ENCODE data around the gene LEMD3.

DNA sequence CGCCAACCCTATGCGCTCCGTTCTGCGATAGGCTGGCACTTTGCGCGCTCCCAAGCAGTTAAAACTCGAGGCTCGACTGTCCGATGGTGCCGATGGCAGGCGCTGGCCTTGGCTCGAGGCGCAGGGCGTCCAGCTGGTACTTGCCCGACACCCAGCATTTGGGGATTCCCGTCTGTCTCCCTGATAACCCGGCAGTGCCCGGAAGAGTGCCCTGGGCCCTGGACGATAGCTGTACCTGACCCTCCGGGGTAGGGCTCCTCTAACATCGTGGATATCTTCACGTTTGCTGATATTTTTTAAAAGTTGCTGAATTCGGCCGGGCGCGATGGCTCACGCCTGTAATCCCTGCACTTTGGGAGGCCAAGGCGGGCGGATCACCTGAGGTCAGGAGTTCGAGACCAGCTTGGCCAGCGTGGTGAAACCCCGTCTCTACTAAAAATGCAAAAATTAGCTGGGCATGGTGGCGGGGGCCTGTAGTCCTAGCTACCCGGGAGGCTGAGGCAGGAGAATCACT, 47.4 kb upstream of the LEMD3 start:
- TF ChIP-seq, protein P1, sequence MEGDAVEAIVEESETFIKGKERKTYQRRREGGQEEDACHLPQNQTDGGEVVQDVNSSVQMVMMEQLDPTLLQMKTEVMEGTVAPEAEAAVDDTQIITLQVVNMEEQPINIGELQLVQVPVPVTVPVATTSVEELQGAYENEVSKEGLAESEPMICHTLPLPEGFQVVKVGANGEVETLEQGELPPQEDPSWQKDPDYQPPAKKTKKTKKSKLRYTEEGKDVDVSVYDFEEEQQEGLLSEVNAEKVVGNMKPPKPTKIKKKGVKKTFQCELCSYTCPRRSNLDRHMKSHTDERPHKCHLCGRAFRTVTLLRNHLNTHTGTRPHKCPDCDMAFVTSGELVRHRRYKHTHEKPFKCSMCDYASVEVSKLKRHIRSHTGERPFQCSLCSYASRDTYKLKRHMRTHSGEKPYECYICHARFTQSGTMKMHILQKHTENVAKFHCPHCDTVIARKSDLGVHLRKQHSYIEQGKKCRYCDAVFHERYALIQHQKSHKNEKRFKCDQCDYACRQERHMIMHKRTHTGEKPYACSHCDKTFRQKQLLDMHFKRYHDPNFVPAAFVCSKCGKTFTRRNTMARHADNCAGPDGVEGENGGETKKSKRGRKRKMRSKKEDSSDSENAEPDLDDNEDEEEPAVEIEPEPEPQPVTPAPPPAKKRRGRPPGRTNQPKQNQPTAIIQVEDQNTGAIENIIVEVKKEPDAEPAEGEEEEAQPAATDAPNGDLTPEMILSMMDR (IDR thresholded peaks at IDR 0.05), result no peak
- no peak for TF ChIP-seq POLR2A (IDR thresholded peaks at IDR 0.05)

All from esophagus squamous epithelium (tissue), 4 donors.